CD4-positive, alpha-beta T cell (primary cell): ENCODE results near the gene PHAF1. TPM values are rescaled to one million over a fixed set of nuclear protein-coding genes. Genes with fewer than 3 reads are reported as not detected.

ENCODE experiments used
- ATAC-seq: fragments of 200-7000 bp; cut with Tn5 transposase; one replicate; pipeline ENCODE4 v1.10.0; 2022; ENCODE audit warnings: mild to moderate bottlenecking; ENCODE audit not compliant: poor library complexity
- CTCF ChIA-PET: fragments of 350-600 bp; sonication (Branson Sonifier 250); formaldehyde crosslinking; loops from one replicate; lab custom pipeline; 2021; ENCODE audit warnings: antibody characterized with exemption, inconsistent platforms; lab: Charles Lee
- POLR2A ChIA-PET: fragments of 350-600 bp; sonication (Branson Sonifier 250); formaldehyde crosslinking; loops from one replicate; lab custom pipeline; 2021; ENCODE audit warnings: antibody characterized with exemption, inconsistent platforms; lab: Charles Lee
- DNase-seq, 14 experiments: peaks; one replicate each; pipeline ENCODE4 v3.0.0-alpha.2; 2013 to 2020; ENCODE audit warnings: mixed read lengths in 2 of 14
- H3K27ac ChIP-seq, 2 donors: one replicate each; pipeline versions ENCODE4 v1.5.1 to v1.7.0; 2013; ENCODE audit warnings: low read length in 2 of 2, low read depth in 1 of 2, mild to moderate bottlenecking in 1 of 2
- H3K27me3 ChIP-seq, 2 experiments: 1 replicate in 1 of 2; 2 replicates in 1 of 2; pipeline versions ENCODE4 v1.6.1 to v1.7.0; 2013; ENCODE audit warnings: low read length in 2 of 2, control low read depth in 1 of 2, mild to moderate bottlenecking in 1 of 2, moderate library complexity in 1 of 2; ENCODE audit not compliant: insufficient read depth in 2 of 2, control insufficient read depth in 1 of 2
- H3K36me3 ChIP-seq: one replicate; pipeline ENCODE4 v1.6.1; 2013; ENCODE audit warnings: low read length, control low read depth; ENCODE audit not compliant: insufficient read depth
- H3K4me1 ChIP-seq: one replicate; pipeline ENCODE4 v1.6.1; 2013; ENCODE audit warnings: low read length, control low read depth; ENCODE audit not compliant: insufficient read depth
- H3K4me3 ChIP-seq: one replicate; pipeline ENCODE4 v1.5.1; 2013; ENCODE audit warnings: mild to moderate bottlenecking, low read length, moderate library complexity
- H3K9me3 ChIP-seq, 2 experiments: 1 replicate in 1 of 2; 2 replicates in 1 of 2; pipeline versions ENCODE4 v1.6.1 to v1.7.0; 2013; ENCODE audit warnings: low read length in 2 of 2, mild to moderate bottlenecking in 2 of 2, control low read depth in 1 of 2, moderate library complexity in 1 of 2; ENCODE audit not compliant: control insufficient read depth in 1 of 2, insufficient read depth in 1 of 2
- H3K27ac Mint-ChIP-seq: one replicate; pipeline ENCODE4 v1.8.0; 2020; ENCODE audit warnings: mixed read lengths
- H3K27me3 Mint-ChIP-seq: one replicate; pipeline ENCODE4 v1.8.0; 2021; ENCODE audit warnings: mixed read lengths
- H3K36me3 Mint-ChIP-seq: one replicate; pipeline ENCODE4 v1.8.0; 2021; ENCODE audit warnings: low read depth, mixed read lengths
- H3K4me1 Mint-ChIP-seq: one replicate; pipeline ENCODE4 v1.8.0; 2021; ENCODE audit warnings: low read depth, mixed read lengths
- H3K4me3 Mint-ChIP-seq: one replicate; pipeline ENCODE4 v1.8.0; 2020; ENCODE audit warnings: mild to moderate bottlenecking, mixed read lengths
- H3K9me3 Mint-ChIP-seq: one replicate; pipeline ENCODE4 v1.8.0; 2020; ENCODE audit warnings: mixed read lengths
- CTCF ChIP-seq: fragments of 200-600 bp; IDR thresholded peaks from one replicate; pipeline ENCODE4 v1.8.0; 2022; ENCODE audit warnings: antibody characterized with exemption, mild to moderate bottlenecking
- intact Hi-C, 2 experiments: fragments of 100-400 bp; cut with DNase I in 1 of 2; cut with micrococcal nuclease in 1 of 2; formaldehyde crosslinking; loops; one replicate each; pipeline versions ENCODE4 v1.15.1 to v1.9.0; 2023 to 2025; cut with DNase I, micrococcal nuclease
- total RNA-seq, 174 experiments: library from RNA in 2 of 174; stranded (reverse) in 2 of 174; gene quantifications; one replicate each; pipeline ENCODE4 v1.2.3 and lab custom pipeline; 2021 to 2026

PHAF1 gene
- total RNA-seq, 2 experiments from 2014 or later, result 10.6 to 10.8 TPM

- intact Hi-C loops, result loop anchor here (5.0 to 10.0 kb wide), 2 partner anchors 169 to 172 kb away; no protein-coding TSS in a partner anchor
- no peaks in the 10 kb centered on the region for H3K9me3 Mint-ChIP-seq
- Histone ChIP-seq H3K9me3 (no peaks in the 10 kb centered on the region), H3K36me3 (no peaks in the 10 kb centered on the region), H3K27ac (no peak overlapping the region), H3K27me3 (no peaks in the 10 kb centered on the region), H3K4me1 (peaks cover 29% of the 10 kb centered on the region), H3K4me3 (no peak overlapping the region)
- H3K4me1 Mint-ChIP-seq, result peaks cover 17% of the 10 kb centered on the region
- TF ChIP-seq CTCF, result no peak
- ATAC-seq, result no peak
- no peak overlapping the region for H3K27ac Mint-ChIP-seq
- ChIA-PET CTCF (interaction anchor here (1.9 kb wide), 1 partner anchor 29 kb away, joined by 6 read pairs; no protein-coding TSS in a partner anchor), POLR2A (interaction anchor here (5.2 kb wide), 1 partner anchor 25 kb away, joined by 51 read pairs; the partner anchor contains the start of genes FBXL8 and TRADD)
- H3K27me3 Mint-ChIP-seq, result no peaks in the 10 kb centered on the region
- no peak for DNase-seq
- peak overlapping the region; percentile 34 for H3K4me3 Mint-ChIP-seq
- H3K36me3 Mint-ChIP-seq, result no peaks in the 10 kb centered on the region
Measured at GRCh38 chr16:67186550-67186950, 76.8 kb downstream of the PHAF1 start.

GRCh38 chr16:67187175-67187890, 77.6 kb downstream of the PHAF1 start:
- H3K36me3 Mint-ChIP-seq, result peaks cover 5% of the 10 kb centered on the region
- no peak for TF ChIP-seq CTCF
- Histone ChIP-seq H3K4me3 (no peak overlapping the region), H3K36me3 (no peaks in the 10 kb centered on the region), H3K9me3 (no peaks in the 10 kb centered on the region), H3K27me3 (no peaks in the 10 kb centered on the region), H3K27ac (no peak overlapping the region), H3K4me1 (peaks cover 35% of the 10 kb centered on the region)
- DNase-seq (no peak), ATAC-seq (no peak)
- POLR2A ChIA-PET, result interaction anchor here (5.2 kb wide), 1 partner anchor 26 kb away, joined by 51 read pairs; the partner anchor contains the start of genes FBXL8 and TRADD
- peaks cover 23% of the 10 kb centered on the region for H3K4me1 Mint-ChIP-seq
- no peak overlapping the region for H3K27ac Mint-ChIP-seq
- intact Hi-C loops, result loop anchor here (5.0 to 10.0 kb wide), 2 partner anchors 170 to 173 kb away; no protein-coding TSS in a partner anchor
- no peak overlapping the region for H3K4me3 Mint-ChIP-seq
- no peaks in the 10 kb centered on the region for H3K27me3 Mint-ChIP-seq
- H3K9me3 Mint-ChIP-seq, result no peaks in the 10 kb centered on the region
- CTCF ChIA-PET, result no interaction called here

- H3K27me3 Mint-ChIP-seq, result no peaks in the 10 kb centered on the region
- H3K4me3 ChIP-seq, result no peak overlapping the region
- peak overlapping the region; percentile 60 for H3K4me3 Mint-ChIP-seq
- H3K4me1 Mint-ChIP-seq, result peaks cover 32% of the 10 kb centered on the region
- peaks cover 10% of the 10 kb centered on the region for H3K36me3 Mint-ChIP-seq
- peaks cover 40% of the 10 kb centered on the region for H3K4me1 ChIP-seq
- ChIA-PET CTCF (interaction anchor here (1.4 kb wide), 1 partner anchor 170 kb away, joined by 3 read pairs; no protein-coding TSS in a partner anchor), POLR2A (interaction anchor here (0.7 kb wide), 1 partner anchor 379 kb away, joined by 3 read pairs; no protein-coding TSS in a partner anchor)
- no peak overlapping the region for H3K27ac Mint-ChIP-seq
- no peaks in the 10 kb centered on the region for H3K9me3 Mint-ChIP-seq
- peaks cover 5% of the 10 kb centered on the region for H3K36me3 ChIP-seq
- H3K27ac ChIP-seq, result no peak overlapping the region
- ATAC-seq (no peak), DNase-seq (no peak)
- intact Hi-C loops, result loop anchor here (5.0 to 10.0 kb wide), 2 partner anchors 171 to 174 kb away; no protein-coding TSS in a partner anchor
- H3K9me3 ChIP-seq, result no peaks in the 10 kb centered on the region
- H3K27me3 ChIP-seq, result no peaks in the 10 kb centered on the region
- TF ChIP-seq CTCF, result no peak
Measured at GRCh38 chr16:67188323-67188722, 78.6 kb downstream of the PHAF1 start.
